IPS DF 4.7 (cell line): Measurements from ENCODE around the gene MUC4.
"Not testable (repeated sequence)": the region's sequence is repeated elsewhere in the genome, so short reads cannot be mapped to it uniquely, and the experiment has no call there.

Source experiments
- DNase-seq: peaks from one replicate; pipeline ENCODE4 v3.0.0-alpha.2; 2013; ENCODE audit warnings: low spot score; ENCODE audit errors: extremely low read depth

MUC4 gene

DNA sequence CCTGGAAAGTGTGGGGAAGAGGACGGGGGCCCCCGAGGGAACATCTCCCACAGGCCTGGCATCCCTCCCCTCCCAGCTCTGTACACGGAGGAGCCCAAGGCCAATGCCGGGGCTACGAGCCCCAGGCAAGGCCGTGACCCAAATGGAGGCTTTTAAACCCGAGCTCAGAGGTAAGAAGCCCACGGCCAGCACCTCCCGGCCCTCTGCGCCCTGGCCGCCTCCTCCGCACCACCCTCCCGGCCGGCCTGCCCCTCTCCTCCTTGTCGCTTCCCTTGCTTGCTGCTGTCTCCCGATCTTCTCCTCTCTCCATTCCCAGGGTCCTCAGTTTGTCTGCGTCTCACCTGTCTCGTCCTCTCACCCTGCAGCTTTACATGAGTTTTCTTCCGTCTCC, 1.3 kb downstream of the MUC4 start:
- DNase-seq: no peak

DNA sequence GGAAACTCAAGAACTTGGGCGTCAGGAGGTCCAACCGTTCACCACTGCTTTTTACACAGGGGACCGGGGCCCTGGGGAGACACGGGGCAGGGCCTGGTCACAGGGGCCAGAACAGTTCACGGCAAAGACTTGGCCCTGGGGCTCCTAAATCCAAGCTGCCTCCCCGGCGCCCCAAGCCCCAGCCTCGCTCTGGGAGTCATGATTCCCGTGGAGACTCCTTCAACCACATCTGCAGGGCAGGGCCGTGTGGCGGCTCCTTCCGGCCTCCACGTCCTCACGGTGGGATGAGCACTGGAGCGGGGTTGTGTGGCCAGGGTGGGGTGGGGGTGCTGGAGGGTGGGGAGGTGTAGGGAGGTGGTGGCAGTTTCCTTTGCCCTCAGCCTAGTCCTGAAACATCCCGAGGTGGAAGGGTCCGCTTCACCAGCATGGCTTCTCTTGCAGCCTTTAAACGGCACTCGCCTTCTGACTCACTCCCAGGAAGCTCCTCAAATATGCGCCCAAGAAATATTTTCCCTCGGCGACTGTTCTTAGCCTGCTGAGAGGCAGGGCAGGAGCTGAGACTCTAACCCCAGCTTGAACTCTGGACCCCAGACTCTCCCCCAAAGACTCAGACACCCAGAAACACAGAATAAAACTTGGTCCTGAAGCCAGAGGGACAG, 1.8 kb downstream of the MUC4 start:
- no peak for DNase-seq

DNA sequence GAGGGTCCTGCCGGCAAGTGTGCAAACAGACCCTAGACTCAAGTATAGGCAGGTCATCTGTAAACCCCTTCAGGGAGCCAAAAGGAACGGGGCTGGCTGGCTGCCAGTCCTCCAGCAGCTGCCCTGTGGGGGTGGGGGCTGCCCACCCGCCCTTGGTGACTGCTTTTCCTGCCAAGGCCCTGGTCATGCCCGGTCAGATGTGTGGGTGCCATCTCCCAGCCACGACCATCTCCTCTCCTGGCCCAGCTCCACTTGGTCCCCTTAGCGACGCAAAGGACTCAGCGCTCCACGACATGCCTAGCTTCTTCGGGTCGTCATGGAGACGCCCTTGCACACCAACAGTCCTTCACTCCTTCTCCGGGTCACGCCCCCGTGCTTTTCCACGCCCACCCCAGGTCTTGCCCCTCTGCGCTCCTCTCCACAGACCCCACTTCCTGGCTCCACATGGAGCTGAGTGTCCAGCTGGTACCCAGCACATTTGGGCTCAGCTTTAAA, 2.4 kb downstream of the MUC4 start:
- no peak for DNase-seq

DNA sequence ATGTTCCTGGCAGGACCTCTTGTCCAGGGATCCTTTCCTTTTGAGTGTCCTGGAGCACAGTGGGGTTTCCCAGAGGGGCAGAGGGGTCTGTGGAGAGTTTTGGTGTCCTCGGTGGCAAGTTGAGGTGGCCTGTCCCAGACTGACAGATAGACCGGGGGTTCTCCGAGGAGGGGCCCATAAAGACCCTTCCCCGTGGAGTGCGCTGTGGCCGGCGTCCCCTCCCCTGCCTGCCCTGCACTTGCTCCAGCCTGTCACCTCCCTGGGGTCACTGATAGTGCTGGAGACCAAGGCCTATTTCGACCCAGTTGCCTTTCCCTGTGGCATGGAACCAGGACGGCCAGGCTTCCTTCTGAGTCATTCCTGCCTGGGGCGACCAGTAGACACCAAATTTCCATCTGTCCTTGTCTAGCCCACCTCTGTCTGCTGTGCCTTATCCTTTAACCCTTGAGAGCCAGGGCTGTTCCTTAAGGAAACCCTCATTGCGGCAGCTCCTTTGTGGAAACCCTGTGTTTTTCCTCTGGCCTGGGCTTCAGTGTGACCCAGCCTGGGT, 2.9 kb downstream of the MUC4 start:
- DNase-seq: no peak

DNA sequence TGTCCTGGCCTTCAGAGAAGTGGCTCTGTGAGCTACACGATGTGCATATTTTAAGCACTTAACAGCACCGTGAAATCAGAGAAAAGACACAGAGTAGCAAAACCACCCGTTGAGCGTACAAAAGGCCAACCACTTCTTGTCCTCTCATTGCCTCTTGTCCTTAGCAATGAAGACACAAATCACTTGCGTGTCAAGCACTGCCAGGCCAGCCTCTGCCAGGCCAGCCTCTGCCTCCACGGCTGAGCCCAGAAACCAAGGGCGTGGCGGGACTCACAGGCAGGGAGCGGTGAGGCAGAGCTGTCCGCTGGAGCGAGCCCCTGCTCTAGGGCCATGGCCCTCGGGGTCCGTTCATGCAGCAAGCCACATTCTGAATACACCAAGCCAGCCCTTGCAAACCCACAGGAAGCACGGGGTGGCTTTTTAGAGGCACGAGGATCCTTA, 4.0 kb downstream of the MUC4 start:
- DNase-seq: no peak

DNA sequence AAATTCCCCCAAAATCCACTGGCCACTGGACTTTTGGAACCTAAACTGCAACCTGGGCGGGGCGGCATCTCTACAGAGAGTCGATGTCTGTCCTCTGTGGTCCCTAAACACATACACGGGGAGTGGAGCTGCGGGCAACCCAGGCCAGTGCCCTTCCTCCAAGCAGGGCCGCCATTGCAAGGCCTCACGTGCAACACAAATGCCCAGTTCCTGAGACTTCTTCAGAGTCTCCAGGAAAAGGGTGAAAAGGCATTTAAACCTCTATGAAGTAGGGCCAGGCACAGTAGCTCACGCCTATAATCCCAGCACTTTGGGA, 4.9 kb downstream of the MUC4 start:
- DNase-seq: no peak

DNA sequence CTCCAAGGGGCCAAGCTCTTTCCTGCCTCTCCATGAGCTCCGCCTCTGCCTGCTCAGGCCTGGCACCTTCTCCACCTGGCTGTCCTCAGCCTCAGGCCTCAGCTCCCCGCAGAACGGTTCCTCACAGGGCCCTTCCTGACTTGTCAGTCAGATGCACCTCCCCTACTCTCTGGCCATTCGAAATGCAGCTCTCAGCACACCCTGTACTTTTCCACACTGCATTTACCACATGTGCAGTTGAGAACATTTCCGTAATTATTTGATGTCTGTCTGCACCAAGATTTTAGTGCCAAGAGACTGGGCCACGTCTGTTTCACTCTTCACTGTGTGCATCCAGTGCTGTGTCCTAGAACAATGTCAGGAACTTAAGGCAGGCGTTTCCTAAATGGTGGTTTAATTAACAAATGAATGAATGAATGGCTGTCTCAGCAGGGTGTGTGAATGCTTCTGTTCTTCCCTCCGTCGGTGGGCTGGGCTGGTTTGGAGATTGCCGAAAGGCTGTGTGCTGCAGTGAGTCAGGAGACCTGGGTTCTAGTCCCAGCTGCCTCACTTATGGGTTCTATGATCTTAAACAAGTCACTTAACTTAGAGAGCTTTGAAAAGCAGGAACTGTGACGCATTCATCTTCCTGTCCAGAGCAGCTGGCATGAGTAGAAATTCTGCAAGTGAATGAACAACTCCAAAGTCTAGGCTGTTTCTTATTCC, 5.4 kb downstream of the MUC4 start:
- DNase-seq: peak; percentile 96

DNA sequence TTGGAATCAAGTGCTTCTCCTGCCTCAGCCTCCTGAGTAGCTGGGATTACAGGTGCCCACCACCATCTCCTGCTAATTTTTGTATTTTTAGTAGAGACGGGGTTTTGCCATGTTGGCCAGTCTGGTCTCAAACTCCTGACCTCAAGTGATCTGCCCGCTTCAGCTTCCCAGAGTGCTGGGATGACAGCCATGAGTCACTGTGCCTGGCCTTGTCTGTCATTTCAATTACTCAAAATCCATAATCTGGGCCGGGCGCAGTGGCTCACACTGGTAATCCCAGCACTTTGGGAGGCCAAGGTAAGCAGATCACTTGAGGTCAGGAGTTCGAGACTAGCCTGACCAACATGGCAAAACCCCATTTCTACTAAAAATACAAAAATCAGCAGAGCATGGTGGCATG, 6.1 kb downstream of the MUC4 start:
- not testable (repeated sequence) for DNase-seq

DNA sequence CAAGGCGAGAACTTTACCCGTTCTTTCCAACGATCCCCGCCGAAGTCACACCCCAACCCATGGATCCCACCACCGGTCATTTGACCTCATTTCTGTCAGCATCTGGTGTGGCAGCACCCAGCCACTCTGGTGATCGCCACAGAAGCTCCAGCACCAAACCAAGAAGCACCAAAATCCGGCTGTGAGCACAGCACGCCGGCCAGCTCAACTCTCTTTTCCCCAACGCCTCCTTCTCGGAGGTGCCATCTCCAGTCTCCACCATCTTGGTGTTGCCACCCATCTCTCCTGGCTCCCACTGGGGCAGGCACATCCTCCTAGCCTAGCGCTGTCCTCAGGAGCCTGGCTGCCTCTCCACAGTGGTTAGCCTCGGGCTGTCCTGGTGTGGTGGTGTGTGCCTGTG, 6.5 kb downstream of the MUC4 start:
- DNase-seq: no peak

DNA sequence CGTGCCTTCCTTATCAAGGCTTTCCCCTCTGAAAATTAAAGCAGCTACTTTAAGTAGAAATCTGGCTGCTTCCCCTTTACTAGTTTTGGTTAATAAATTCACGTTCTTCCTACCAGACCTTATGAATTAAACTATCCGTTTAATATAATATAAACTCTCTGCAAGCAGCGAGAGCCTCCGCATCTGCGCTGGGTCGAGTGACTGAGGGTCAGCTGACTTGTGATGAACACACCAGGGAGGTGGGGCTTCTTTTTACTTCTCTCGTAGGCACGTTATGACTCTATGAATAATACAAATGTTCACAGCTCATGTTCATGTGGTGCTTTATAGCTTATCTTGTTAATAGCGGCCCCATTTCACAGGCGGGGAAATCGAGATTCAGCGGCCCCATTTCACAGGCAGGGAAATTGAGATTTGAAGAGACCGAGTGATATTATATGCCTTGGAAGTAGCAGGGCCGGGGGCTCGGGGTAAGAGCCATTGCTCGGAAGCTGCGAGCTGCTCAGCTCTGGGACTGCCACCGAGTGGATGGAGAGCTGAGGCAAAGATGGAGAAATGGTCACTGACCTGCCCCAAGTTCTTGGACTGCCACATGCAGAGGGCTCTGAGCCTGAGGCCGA, 8.3 kb downstream of the MUC4 start:
- no peak for DNase-seq

DNA sequence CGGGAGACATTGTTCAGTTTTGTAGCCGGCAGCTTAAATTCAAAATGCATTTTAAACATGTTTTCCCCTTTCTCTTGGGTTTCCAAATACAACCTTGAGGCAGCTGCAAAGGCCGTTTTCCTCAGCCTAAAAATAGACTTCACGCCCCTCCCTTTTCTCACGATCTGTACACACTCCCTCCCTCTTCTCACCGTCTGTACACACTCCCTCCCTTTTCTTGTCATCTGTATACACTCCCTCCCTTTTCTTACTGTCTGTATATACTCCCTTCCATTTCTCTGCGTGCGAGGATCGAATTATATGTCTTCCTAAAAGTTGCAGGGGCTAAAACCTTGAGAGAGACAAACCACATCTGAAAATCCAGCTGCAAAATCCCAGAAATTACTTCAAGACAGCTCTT, 8.9 kb downstream of the MUC4 start:
- DNase-seq: no peak

DNA sequence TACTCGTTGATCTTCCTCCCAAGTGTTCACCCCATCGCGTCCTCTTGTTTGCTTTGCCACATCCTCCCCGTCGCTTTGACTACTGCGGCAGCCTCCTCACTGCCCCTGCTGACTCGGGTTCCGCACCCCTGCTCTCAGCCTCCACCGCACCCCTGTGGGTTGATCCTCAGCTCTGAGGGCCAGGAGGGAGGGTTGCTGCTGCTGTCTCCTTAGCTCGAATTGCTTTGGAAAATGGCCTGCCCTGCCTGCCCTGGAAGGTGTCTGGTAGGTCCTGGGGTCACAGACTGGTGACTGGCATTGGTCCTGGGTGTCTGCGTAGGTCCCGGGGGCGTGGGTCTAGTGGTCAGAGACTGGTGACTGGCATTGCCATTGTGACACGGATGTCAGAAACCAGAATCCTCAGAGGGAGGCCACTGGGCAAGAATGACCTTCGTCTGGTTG, 9.4 kb downstream of the MUC4 start:
- no peak for DNase-seq

DNA sequence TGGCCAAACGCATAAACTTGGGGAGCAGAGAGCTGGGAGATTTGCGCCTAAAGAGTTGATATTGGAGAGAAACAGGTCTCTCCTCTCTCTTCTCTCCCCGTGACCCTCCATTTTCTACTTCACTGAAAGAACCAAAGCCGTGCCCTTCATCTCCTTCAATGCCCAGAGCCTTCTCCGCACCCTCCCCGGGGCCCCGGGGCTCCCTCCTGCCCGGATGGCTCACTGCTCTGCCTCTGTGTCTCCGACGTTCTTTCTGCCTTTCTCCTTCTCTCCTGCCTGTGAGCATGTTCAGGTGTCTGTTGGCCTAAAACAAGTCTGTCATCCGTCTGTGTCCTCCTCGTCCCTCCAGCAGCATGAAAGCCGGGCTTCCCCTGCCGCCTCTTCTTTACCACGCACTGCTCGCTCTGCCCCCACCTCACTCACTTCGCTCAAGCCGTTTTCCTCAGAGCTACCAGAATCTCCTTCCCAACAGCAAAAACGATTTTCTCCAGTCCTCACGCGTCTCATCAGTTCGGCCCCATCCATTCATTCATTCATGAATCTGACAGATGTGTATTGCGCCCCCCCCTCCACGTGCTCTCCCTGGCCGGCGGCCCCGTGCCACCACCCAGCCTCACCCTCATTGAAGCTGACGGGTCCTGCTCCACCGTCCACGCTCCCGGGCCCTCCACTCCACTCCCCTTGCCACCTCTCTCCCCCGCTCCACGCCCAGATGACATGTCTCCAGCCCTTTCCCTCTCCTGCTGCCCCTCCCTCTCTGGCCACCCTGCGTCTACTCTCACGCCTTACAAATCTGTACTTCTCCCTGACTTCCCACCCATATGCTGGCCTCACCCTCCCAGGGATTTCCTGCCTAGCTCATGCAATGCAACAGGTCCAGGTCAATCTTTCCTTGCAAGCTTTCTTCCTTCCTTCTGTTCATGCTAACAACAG, 10.2 kb downstream of the MUC4 start:
- no peak for DNase-seq

DNA sequence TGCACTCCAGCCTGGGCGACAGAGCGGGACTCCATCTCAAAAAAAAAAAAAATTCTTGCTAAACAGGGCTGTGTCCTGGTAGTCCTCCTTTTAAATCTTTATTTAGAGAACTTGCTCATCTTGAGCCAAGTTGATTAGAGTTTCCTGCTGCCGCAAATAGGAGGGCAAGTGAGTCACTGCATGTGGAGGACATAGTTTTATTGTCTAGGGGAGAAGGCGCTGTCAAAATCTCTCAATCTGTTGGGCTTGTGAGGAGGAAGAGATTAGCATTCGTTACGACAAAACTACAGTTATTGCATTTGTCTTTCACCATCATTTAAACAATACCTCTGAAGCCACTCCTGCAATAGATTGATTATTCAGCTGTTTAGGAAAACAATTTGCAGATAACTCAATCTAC, 11.5 kb downstream of the MUC4 start:
- DNase-seq: no peak

DNA sequence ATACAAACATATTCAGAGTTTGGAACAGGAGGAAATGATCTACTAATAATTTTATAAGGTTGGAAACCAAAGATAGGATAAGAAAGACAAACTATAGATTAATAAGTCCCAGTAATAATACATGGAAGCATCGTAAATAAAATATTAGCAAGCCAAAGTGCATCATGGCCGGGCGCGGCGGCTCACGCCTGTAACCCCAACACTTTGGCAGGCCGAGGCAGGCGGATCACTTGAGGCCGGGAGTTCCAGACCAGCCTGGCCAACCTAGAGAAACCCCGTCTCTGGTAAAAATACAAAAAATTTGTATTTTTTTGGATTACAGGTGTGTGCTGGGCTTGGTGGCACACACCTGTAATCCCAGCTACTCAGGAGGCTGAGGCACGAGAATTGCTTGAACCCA, 14.9 kb downstream of the MUC4 start:
- DNase-seq: no peak

DNA sequence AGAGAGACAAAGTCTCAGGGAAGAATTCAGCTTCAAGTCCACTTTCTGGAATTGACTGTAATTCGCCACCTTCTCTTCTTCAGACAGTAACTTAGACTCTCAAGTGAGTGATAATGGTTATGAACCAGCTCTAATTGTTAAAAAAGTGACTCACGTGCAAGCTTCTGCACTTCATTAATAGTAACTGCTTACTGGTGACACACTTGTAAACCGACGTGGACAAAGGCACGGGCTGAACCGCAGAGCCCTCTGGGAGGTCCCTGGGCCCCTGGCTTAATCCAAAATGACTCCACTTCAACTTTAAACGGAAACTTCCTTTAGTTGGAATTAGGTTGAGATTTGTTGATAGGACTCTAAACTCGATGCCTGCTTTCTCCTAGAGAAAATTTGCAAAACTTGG, 17.0 kb downstream of the MUC4 start:
- DNase-seq: no peak

DNA sequence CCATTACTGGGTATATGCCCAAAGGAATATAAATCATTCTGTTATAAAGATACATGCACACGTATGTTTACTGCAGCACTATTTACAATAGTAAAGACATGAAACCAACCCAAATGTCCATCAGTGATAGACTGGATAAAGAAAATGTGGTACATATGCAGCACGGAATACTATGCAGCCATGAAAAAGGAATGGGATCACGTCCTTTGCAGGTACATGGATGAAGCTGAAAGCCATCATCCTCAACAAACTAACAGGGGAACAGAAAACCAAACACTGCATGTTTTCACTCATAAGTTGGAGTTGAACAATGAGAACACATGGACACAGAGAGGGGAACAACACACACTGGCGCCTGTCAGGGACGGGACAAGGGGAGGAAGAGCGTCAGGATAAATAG, 19.1 kb downstream of the MUC4 start:
- DNase-seq: not testable (repeated sequence)

DNA sequence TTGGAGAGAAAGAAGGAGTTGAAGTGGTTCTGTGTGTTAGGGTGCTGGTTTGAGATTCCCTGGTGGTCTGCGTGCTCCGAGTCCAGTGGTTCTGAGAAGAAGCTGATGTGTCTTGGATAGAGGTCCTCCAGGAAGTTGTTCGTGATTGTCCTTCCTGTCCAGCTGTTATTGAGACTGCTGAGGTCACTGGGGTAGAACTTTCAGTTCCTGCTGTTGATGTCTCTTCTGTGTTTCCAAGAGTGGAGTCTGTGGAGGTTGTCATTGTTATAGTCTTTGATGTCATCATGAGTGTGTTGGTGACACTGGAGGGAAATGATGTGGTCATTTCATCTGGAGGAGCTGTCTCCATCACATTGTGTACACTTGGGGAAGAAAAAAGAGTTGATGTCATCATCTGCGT, 20.8 kb downstream of the MUC4 start:
- no peak for DNase-seq

DNA sequence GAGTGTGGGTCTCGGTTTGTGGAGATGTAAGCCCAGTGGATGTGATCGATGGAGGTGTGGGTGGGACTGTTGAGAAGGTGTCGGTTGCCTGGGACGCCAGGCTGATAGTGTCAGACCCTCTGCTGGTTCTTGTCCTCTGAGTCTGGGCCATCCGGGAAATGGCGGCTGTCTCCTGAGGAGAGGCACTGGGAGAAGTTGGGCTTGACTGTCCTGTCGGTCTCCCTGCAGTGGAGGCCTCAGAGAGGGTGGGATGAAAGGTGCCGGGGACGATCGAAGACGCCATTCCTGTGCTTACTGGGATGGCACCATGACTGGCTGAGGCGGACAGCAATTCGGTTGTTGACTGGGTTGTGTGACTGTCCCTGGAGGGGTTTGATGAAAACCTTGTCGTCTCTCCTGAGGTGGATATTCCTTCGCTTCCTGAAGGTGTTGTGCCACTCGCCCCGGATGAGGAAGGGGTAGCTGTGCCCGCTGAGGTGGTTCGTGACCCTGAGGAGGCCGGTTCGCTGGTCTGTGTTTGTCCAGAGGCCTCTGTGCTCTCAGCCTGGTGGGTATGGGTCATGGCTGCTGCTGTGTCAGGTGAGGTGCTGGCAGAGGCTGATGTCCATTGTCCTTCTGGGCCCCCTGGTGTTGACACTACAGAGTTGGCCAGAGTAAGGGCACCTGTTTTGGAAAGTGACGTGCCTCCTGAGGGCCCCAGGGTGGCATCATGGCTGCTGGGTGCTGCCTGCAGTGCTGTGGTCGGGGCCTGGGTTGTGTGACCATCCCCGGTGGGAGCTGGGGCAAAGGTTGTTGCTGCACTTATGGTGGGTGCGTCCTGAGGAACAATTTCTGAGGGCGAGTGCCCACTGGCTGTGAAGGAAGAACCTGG, 22.8 kb downstream of the MUC4 start:
- DNase-seq: no peak

DNA sequence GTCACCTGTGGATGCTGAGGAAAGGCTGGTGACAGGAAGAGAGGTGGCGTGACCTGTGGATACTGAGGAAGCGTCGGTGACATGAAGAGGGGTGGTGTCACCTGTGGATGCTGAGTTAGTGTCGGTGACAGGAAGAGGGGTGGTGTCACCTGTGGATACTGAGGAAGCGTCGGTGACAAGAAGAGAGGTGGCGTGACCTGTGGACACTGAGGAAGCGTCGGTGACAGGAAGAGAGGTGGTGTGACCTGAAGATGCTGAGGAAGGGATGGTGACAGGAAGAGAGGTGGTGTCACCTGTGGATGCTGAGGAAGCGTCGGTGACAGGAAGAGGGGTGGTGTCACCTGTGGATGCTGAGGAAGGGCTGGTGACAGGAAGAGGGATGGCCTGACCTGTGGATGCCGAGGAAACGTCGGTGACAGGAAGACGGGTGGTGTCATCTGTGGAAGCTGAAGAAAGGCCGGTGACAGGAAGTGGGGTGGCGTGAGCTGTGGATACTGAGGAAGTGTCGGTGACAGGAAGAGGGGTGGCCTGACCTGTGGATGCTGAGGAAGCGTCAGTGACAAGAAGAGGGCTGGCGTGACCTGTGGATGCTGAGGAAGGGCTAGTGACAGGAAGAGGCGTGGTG, 25.8 kb downstream of the MUC4 start:
- DNase-seq: not testable (repeated sequence)
